HG03025 (cell line): ENCODE results near the gene NT5DC3.

Source experiments
- ATAC-seq: cut with Tn5 transposase; IDR thresholded peaks from one replicate; pipeline ENCODE4 v1.9.1; 2021; ENCODE audit warnings: mild to moderate bottlenecking, moderate library complexity; ENCODE audit not compliant: unreplicated experiment, low FRiP score

The NT5DC3 gene

DNA sequence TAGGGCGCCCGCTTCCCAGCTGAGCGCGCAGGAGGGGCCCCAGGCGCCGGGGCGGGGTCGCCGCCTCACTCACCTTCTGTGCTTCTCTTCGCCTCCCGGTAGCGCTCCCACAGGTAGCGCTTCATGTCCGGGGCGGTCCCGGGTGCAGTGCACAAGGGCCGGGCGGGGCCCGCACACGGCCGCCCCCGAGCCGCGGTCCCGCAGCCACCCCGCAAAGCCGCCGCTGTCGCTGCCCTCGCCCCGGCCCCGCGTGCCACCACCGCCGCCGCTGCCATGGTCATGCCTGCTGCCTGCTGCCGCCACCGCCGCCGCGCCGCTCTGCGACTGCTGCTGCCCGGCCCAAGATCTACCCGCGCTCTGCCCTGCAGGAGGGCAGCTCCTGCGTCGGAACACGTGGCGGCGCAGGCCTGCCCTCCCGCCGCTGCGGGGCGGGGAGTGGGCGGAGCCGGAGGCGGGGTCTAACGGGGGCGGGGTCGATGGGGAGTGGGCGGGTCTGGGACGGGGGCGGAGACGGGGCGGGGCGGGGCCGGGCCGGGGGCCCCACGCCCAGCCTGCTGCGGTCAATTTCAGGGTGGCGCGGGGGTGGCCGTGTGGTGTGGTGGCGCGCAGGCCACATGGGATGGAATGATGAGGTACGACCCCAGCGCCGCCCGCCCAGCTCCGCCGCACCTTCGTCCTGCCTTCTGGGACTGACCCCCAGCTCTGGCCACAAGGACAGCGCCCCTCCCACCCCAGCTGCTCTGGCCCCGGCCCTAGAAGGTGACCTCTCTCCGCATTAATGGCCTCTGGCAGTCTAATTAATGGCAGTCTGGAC lies at the start of gene NT5DC3:
TSS of gene NT5DC3 (minus strand) at position 359 of the 814 bp plus-strand sequence. CDS start at position 281, 78 bp downstream.
- ATAC-seq, result peak; percentile 85

- ATAC-seq, result no peak
Observed at GRCh38 chr12:103887738-103888137, 46.7 kb upstream of the NT5DC3 start.

DNA sequence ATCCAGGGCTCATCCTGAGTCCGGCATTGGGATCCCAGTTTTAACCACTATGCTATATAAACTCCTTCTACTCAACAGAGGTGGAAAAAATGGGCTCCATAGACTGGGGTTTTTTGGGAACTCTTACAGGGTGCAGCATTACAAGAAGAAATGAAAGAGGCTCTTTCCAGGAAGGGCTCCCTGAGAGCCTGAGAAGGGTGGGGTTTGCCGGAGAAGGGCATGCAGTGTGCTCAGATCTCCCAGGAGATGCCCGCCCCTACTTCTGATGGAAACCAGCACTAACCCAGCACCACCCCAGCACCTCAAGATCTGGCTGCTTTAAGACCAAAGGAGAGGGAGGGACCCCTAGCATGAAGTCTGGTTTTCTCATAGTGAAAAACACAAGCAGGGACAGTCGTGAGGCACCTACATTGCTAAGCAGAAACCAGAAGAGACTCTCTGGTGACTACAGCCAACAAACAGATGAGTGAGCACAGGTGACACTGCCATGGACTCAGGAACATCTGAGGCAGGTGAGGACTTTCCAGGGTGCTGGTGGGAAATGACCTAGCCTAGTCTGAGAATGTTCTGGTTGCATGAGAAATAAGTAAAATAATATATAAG lies 45.3 kb upstream of the NT5DC3 start:
- no peak for ATAC-seq

- ATAC-seq, result no peak
Observed at GRCh38 chr12:103884316-103884715, 43.3 kb upstream of the NT5DC3 start.

DNA sequence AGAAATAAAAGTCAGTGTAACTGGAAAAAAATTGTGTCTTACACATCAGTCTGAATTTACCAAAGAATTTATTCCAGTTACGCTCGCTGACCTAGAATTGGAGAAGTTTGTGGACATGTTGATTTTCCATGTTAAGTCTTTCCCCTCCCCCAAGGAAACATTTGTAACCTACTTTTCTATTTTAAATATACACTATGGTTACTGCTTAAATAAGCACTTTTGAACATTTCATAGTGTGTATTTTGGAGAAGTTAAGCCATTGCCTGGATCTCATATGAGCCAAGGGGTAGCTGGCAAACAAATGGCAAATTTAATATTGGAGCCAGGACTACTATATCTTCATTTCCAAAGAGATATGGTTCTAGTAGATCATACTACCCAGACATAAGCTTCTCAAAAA lies 42.9 kb upstream of the NT5DC3 start:
- no peak for ATAC-seq

GRCh38 chr12:103882861-103883596 lies 42.0 kb upstream of the NT5DC3 start:
- ATAC-seq, result no peak

GRCh38 chr12:103881261-103881660 lies 40.2 kb upstream of the NT5DC3 start:
- ATAC-seq, result no peak

GRCh38 chr12:103880299-103881142 lies 39.5 kb upstream of the NT5DC3 start:
- no peak for ATAC-seq

GRCh38 chr12:103879878-103880277 lies 38.8 kb upstream of the NT5DC3 start:
- ATAC-seq, result no peak

- ATAC-seq, result no peak
Observed at GRCh38 chr12:103879048-103879692, 38.1 kb upstream of the NT5DC3 start.

DNA sequence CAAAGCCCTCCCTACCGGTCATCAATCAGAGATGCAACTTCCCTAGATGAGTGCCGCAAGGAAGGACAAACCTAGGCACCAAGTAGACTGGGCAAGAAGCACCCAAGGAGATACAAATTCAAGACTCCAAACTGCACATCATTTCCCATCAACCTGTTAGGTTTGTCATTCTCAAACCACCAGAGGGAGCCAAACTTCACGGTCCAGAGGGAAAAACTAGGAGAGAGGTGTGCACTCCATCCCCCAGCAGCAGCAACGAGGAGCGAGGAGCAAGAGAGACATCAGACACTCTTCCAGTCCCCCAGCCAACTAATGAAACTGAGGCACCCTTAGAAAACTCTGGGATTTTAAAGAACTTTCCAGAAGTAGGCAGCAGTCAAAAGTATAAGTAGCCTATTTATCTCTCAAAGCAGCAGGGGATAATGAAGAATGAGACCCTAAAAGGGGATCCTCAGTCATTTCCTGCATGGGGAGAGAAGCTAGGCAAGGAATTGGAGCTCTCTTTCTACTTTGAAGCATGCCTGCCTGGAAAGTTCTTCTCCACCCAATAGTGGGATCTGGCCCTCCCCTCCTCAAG lies 37.0 kb upstream of the NT5DC3 start:
- ATAC-seq, result no peak

DNA sequence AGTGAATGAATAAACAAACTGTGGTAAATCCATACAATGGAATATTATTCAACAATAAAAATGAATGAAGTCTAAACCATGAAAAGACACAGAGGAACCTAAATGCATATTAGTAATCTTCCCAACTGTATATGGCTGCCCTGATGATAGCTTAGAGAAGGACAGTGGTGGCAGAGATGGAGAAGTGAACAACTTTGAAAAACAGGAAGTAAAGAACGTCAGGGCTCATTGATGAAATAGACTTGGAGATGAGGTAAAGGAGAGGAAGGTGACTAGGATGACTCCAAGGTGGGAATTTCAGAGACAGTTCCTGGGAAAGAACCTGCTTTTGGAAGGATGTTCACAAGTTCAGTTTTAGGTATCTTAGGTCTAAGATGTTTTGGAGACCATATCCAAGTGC lies 36.3 kb upstream of the NT5DC3 start:
- ATAC-seq, result no peak

- ATAC-seq, result no peak
Observed at GRCh38 chr12:103875666-103876065, 34.6 kb upstream of the NT5DC3 start.

DNA sequence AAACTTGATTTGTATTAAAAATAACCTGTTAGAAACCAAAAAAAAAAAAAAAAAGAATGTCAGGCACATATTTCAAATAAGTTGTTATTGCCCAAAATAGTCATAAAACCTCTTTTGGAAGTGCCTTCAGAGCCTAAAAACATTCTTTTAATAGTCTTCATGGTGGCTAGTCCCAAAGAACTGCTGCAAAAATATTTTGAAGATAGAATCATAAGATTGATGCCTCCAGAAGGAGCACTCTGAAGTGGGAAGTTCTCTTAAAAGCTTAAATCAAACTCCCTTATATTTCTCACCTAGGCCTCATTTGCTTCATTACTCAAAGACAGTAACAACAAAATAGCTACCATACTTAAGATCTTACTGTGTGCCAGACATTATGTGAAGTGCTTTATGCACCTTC lies 27.2 kb upstream of the NT5DC3 start:
- no peak for ATAC-seq

DNA sequence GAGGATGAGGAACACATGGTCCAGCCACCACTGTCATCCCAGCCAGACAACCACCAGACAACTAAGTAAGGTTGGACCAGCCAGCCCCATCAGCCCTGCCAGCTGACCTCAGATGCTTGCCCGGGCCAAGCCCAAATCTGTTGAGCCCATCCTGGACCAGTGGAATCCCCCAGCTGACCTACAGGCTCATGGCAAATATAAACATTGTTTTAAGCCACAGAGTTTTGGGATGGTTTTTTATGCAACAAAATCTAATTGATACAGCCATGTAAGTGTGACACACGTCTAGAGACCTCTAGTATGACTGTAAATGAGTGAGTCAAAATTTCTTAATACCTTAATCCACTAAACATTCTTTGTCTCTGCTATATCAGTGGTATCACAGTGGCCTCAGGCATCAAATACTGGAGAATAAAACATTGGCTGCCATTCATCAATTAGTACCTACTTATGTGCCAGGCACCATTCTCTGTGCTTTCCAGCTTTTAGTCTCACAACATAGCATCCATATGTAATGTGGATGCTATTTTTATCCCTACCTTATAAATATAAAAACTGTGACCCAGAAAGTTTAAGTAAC lies 24.2 kb upstream of the NT5DC3 start:
- ATAC-seq, result no peak

DNA sequence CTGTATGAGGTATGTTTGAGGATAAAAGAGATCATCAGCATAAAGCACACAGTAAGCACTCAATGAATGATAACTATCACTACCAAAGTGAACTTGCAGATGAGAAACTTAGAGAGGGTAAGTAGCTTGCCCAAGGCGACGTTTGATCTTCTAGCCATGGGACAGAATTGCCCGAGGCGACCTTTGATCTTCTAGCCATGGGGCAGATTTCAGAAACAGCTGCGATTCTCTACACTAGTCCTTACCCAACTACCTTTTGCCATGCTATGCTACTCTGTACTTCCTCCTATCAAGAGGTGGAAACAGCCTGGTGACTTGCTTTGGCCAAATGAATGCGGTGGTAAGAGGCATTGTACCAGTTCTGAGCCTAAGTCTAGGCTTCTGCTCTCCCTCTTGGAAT lies 23.7 kb upstream of the NT5DC3 start:
- no peak for ATAC-seq

DNA sequence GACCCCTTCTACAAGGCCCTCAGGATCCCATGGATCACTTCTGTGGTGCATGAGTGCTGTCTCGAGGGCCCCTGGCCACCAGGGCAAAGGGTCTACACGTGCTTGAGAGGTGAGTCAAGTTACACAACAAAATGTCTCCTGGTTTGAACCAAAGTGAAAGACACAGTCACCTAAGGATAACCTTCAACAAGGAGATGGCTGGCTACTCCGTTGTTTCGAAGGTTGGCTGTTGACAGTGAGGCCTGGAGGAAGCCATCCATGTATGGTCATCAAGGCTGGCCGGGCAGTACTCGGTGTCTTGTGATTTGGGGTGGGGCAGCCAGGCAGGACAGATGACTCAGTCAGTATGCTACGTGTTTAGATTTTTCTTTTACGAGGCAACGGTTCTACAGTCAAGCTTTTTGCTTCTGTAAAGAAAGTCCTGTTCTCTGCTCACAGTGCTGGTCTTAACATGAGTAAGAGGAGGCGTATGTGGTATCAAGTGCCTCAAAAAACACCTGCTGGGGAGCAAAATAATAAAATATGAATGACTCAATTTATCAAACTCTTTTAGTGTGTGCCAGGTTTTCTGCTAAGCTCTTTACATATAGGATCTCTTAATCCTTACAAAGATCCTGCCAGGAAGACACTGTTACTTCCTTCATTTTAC lies 18.0 kb upstream of the NT5DC3 start:
- no peak for ATAC-seq

GRCh38 chr12:103858335-103858734 lies 17.3 kb upstream of the NT5DC3 start:
- no peak for ATAC-seq

DNA sequence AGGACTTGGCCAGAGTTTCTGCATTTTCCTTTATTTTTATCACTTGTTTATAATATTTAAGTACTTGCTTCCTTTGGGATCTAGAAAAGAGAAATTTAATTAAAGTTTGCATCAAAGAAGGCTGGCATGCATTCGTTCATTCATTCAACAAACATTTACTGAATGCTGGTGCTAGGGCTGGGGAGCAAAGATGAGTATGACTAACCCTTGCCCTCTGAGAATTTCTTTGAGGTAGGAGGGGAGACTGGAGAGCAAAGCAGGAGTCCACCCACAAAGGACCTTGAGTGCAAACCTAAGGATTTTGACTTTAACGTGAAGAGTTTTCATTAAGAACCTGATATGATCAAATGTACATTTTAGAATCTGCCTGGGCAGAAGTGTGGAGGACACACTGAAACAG lies 16.1 kb upstream of the NT5DC3 start:
- ATAC-seq, result no peak
